WTC11 (cell line): ENCODE results near the gene IGHMBP2. TPM values are rescaled to one million over a fixed set of nuclear protein-coding genes. Genes with fewer than 3 reads are reported as not detected.

Experiments
- ATAC-seq: fragments of 200-7000 bp; cut with Tn5 transposase; 2 replicates; pipeline ENCODE4 v1.10.0; 2021; ENCODE audit warnings: mild to moderate bottlenecking, moderate library complexity
- CTCF ChIA-PET: fragments of 300-600 bp; sonication (Branson Sonifier 250); formaldehyde crosslinking; loops from one replicate; lab custom pipeline; 2021; ENCODE audit warnings: antibody characterized with exemption; lab: Charles Lee
- POLR2A ChIA-PET: fragments of 350-600 bp; sonication (Branson Sonifier 250); formaldehyde crosslinking; loops from one replicate; lab custom pipeline; 2021; ENCODE audit warnings: antibody characterized with exemption; lab: Charles Lee
- DNase-seq: peaks from one replicate; pipeline ENCODE4 v3.0.0; 2021; ENCODE audit warnings: low spot score
- H3K27ac Mint-ChIP-seq: 2 replicates; pipeline ENCODE4 v1.8.0; 2021; ENCODE audit warnings: mixed read lengths
- H3K27me3 Mint-ChIP-seq: 2 replicates; pipeline ENCODE4 v1.8.0; 2021; ENCODE audit warnings: low read depth, mild to moderate bottlenecking, moderate library complexity, mixed read lengths
- H3K36me3 Mint-ChIP-seq: 2 replicates; pipeline ENCODE4 v1.8.0; 2021; ENCODE audit warnings: mixed read lengths
- H3K4me1 Mint-ChIP-seq: 2 replicates; pipeline ENCODE4 v1.8.0; 2022; ENCODE audit warnings: mixed read lengths
- H3K4me3 Mint-ChIP-seq: 2 replicates; pipeline ENCODE4 v1.8.0; 2021; ENCODE audit warnings: mild to moderate bottlenecking, moderate library complexity, mixed read lengths
- H3K9me3 Mint-ChIP-seq: 2 replicates; pipeline ENCODE4 v1.8.0; 2021; ENCODE audit warnings: mixed read lengths
- ATF2 ChIP-seq: sonication (generic); formaldehyde crosslinking; IDR thresholded peaks from 2 replicates; pipeline ENCODE4 v1.8.1; 2022; ENCODE audit warnings: low read depth, missing genetic modification reagents, borderline replicate concordance
- E2F4 ChIP-seq: sonication (generic); formaldehyde crosslinking; IDR thresholded peaks from 2 replicates; pipeline ENCODE4 v1.8.1; 2022; ENCODE audit warnings: low read depth, mild to moderate bottlenecking, moderate library complexity, missing genetic modification reagents, borderline replicate concordance
- FOXJ3 ChIP-seq: sonication (generic); formaldehyde crosslinking; IDR thresholded peaks from 2 replicates; pipeline ENCODE4 v1.9.0; 2021; ENCODE audit warnings: missing genetic modification reagents, mild to moderate bottlenecking, borderline replicate concordance
- FOXK1 ChIP-seq: sonication (generic); formaldehyde crosslinking; IDR thresholded peaks from 2 replicates; pipeline ENCODE4 v1.8.0; 2022; ENCODE audit warnings: mild to moderate bottlenecking, moderate library complexity, missing genetic modification reagents
- GRHL2 ChIP-seq: fragments of 250-450 bp; sonication (Bioruptor Pico); IDR thresholded peaks from 2 replicates; pipeline ENCODE4 v1.8.0; 2022; ENCODE audit warnings: mild to moderate bottlenecking, moderate library complexity; ENCODE audit not compliant: insufficient replicate concordance, severe bottlenecking
- IRF2 ChIP-seq: sonication (generic); formaldehyde crosslinking; IDR thresholded peaks from 2 replicates; pipeline ENCODE4 v1.8.0; 2022; ENCODE audit warnings: low read depth, missing genetic modification reagents, borderline replicate concordance
- NFE2L1 ChIP-seq: sonication (generic); formaldehyde crosslinking; IDR thresholded peaks from 2 replicates; pipeline ENCODE4 v1.8.1; 2023; ENCODE audit warnings: missing genetic modification reagents
- PRDM15 ChIP-seq: sonication (generic); formaldehyde crosslinking; IDR thresholded peaks from 2 replicates; pipeline ENCODE4 v1.8.0; 2022; ENCODE audit warnings: missing genetic modification reagents
- PRRX2 ChIP-seq: fragments of 250-450 bp; sonication (Bioruptor Pico); IDR thresholded peaks from 2 replicates; pipeline ENCODE4 v1.8.0; 2021; ENCODE audit warnings: mild to moderate bottlenecking
- RORB ChIP-seq: fragments of 250-450 bp; sonication (Bioruptor Pico); IDR thresholded peaks from 2 replicates; pipeline ENCODE4 v1.9.0; 2021; ENCODE audit warnings: mild to moderate bottlenecking
- SMAD4 ChIP-seq: sonication (generic); formaldehyde crosslinking; IDR thresholded peaks from 2 replicates; pipeline ENCODE4 v1.8.0; 2022; ENCODE audit warnings: mild to moderate bottlenecking, missing genetic modification reagents
- SOX15 ChIP-seq: fragments of 250-450 bp; sonication (Bioruptor Pico); IDR thresholded peaks from 2 replicates; pipeline ENCODE4 v1.9.0; 2021; ENCODE audit warnings: mild to moderate bottlenecking
- SP1 ChIP-seq: sonication (generic); formaldehyde crosslinking; conservative IDR thresholded peaks from 2 replicates; pipeline ENCODE4 v1.8.1; 2022; ENCODE audit warnings: missing genetic modification reagents
- TCF7 ChIP-seq: sonication (generic); formaldehyde crosslinking; IDR thresholded peaks from 2 replicates; pipeline ENCODE4 v1.8.0; 2022; ENCODE audit warnings: mild to moderate bottlenecking, low read depth, missing genetic modification reagents, moderate library complexity
- ZBTB21 ChIP-seq: sonication (generic); formaldehyde crosslinking; IDR thresholded peaks from 2 replicates; pipeline ENCODE4 v1.8.1; 2023; ENCODE audit warnings: mild to moderate bottlenecking, missing genetic modification reagents, borderline replicate concordance
- ZNF232 ChIP-seq: sonication (generic); formaldehyde crosslinking; IDR thresholded peaks from 2 replicates; pipeline ENCODE4 v1.8.0; 2022; ENCODE audit warnings: mild to moderate bottlenecking, missing genetic modification reagents
- total RNA-seq: library from RNA; stranded (reverse); gene quantifications from 3 replicates; pipeline ENCODE4 v1.2.3, GENCODE V29; 2021
- TF ChIP-seq, protein P1 (sequence below): sonication (generic); formaldehyde crosslinking; IDR thresholded peaks from 2 replicates; pipeline ENCODE4 v1.8.0; 2022; ENCODE audit warnings: mild to moderate bottlenecking, missing genetic modification reagents

The IGHMBP2 gene
- total RNA-seq, 1 experiment from 2014 or later = 22.5 TPM

DNA sequence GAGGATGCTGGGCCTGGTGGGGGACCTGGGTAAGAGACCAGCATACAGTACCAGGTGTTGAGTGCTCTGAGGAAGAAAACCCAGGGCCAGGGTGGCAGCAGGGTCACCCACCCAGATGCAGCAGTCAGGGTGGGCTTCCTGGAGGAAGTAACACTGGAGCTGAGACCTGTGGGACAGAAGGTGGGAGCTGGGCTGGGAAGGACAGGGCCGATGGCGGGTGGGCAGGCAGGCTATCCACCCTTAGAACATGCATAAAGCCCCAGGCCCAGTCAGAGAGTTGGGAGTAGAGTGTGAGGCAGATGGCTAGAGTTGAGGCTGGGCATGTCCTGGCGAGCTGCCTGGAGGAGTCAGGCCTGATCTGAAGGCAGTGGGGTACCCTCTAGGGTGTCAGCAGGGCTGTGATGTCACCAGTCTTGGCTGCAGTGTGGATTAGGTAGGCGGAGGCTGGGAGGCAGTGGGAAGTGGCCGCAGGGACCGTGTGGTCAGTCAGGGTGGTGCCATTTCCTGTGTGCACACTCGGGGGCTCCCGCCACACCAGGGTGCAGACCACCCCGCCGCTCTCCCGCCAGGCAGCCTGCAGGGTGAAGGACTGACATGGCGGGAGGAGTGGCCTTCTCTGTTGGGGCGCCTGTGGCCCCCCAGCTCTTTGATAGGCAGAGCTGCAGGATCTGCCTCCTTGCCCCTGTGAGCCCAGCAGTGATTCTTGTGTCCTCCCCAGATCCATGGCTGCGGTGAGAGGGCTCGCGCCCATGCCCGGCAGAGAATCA, 35.3 kb downstream of the IGHMBP2 start:
- POLR2A ChIA-PET = interaction anchor here (0.5 kb wide), 1 partner anchor 139 kb away, joined by 3 read pairs; no protein-coding TSS in a partner anchor
- Mint-ChIP-seq H3K27me3 (no peaks in the 10 kb centered on the region), H3K4me1 (no peaks in the 10 kb centered on the region), H3K36me3 (peaks cover 14% of the 10 kb centered on the region; the same call in 1 of the 2 replicates), H3K4me3 (no peak overlapping the region), H3K9me3 (no peaks in the 10 kb centered on the region), H3K27ac (peak overlapping the region; percentile 75)
- DNase-seq = no peak
- CTCF ChIA-PET = interaction anchor here (1.9 to 3.1 kb wide), 2 partner anchors 11 to 17 kb away, joined by 7 to 16 read pairs; no protein-coding TSS in a partner anchor
- TF ChIP-seq E2F4 (CRISPR knock-in tag) (no peak), SP1 (CRISPR knock-in tag) (no peak), SOX15 (no peak), ZNF232 (CRISPR knock-in tag) (no peak), TCF7 (CRISPR knock-in tag) (no peak), FOXK1 (CRISPR knock-in tag) (no peak), FOXJ3 (CRISPR knock-in tag) (no peak), PRRX2 (CRISPR knock-in tag) (no peak), IRF2 (CRISPR knock-in tag) (no peak), GRHL2 (CRISPR knock-in tag) (no peak), NFE2L1 (no peak), PRDM15 (CRISPR knock-in tag) (no peak), SMAD4 (CRISPR knock-in tag) (no peak), ZBTB21 (CRISPR knock-in tag) (no peak), ATF2 (CRISPR knock-in tag) (no peak), RORB (CRISPR knock-in tag) (no peak)
- TF ChIP-seq, protein P1, sequence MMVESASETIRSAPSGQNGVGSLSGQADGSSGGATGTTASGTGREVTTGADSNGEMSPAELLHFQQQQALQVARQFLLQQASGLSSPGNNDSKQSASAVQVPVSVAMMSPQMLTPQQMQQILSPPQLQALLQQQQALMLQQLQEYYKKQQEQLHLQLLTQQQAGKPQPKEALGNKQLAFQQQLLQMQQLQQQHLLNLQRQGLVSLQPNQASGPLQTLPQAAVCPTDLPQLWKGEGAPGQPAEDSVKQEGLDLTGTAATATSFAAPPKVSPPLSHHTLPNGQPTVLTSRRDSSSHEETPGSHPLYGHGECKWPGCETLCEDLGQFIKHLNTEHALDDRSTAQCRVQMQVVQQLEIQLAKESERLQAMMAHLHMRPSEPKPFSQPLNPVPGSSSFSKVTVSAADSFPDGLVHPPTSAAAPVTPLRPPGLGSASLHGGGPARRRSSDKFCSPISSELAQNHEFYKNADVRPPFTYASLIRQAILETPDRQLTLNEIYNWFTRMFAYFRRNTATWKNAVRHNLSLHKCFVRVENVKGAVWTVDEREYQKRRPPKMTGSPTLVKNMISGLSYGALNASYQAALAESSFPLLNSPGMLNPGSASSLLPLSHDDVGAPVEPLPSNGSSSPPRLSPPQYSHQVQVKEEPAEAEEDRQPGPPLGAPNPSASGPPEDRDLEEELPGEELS (CRISPR knock-in tag) = no peak
- no peak for ATAC-seq
